Muscle layer of duodenum (tissue), 2 donors: Measurements from ENCODE around the gene TCP11.

Experiments
- H3K27ac ChIP-seq: one replicate; pipeline ENCODE4 v1.7.0; 2013; ENCODE audit warnings: mild to moderate bottlenecking, low read length
- H3K27me3 ChIP-seq: one replicate; pipeline ENCODE4 v1.7.0; 2013; ENCODE audit warnings: low read depth, mild to moderate bottlenecking, control low read depth, low read length
- H3K36me3 ChIP-seq, 2 donors: one replicate each; pipeline ENCODE4 v1.7.0; 2013; ENCODE audit warnings: low read length in 2 of 2, control low read depth in 1 of 2, mild to moderate bottlenecking in 1 of 2; ENCODE audit not compliant: insufficient read depth in 2 of 2, control insufficient read depth in 1 of 2
- H3K4me1 ChIP-seq, 2 donors: one replicate each; pipeline ENCODE4 v1.7.0; 2013; ENCODE audit warnings: low read length in 2 of 2, mild to moderate bottlenecking in 2 of 2, control low read depth in 1 of 2, moderate library complexity in 1 of 2; ENCODE audit not compliant: insufficient read depth in 2 of 2, control insufficient read depth in 1 of 2
- H3K4me3 ChIP-seq, 2 donors: one replicate each; pipeline ENCODE4 v1.7.0; 2013; ENCODE audit warnings: low read length in 2 of 2, low read depth in 1 of 2, mild to moderate bottlenecking in 1 of 2
- H3K9me3 ChIP-seq, 2 donors: one replicate each; pipeline ENCODE4 v1.7.0; 2013; ENCODE audit warnings: low read length in 2 of 2, control low read depth in 1 of 2, mild to moderate bottlenecking in 1 of 2; ENCODE audit not compliant: control insufficient read depth in 1 of 2
- donor health status: healthy.

Gene TCP11

DNA sequence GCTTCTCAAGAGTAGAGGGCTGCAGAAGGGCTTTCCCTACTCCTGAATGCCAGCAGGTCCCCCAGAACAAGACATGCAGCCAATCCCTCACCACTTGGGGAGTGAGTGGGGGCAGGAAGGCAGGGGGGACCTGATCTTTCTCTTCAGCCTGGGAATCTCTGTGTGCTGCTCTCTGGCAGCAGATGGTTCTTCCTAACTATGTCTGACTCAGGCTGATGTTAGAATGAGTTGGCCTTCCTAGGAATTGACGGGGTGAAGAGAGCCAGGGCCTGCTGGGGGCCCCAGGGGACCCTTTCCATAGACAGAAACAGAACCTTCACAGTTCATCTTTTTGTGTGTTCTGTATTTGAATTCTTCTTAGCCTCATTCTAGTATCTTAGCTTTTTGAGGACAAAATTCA is 29.0 kb upstream of the TCP11 start:
- H3K36me3 ChIP-seq, result no peaks in the 10 kb centered on the region

DNA sequence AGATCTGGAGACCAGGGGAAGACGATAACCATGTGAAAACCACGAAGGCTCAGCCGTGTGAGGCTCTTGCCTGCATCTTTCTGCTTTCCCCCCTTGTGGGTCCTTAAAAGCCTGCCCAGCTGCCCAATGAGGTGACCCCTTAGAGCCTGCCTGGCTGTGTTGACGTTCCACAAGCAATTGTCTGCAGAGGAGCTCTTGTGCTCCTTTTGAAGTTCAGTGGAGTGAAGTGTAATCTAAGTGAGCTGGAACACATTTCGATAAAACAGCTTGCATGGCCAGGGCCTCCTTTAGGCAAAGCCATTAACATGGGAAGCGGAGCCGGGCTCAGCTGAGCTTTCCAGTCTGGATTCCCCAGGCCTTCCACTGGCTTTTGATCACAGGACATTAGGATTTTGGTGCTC is 27.3 kb upstream of the TCP11 start:
- no peaks in the 10 kb centered on the region for H3K27me3 ChIP-seq
- H3K36me3 ChIP-seq, result no peaks in the 10 kb centered on the region
- H3K27ac ChIP-seq, result no peak overlapping the region
- H3K4me3 ChIP-seq, result no peak overlapping the region
- no peaks in the 10 kb centered on the region for H3K9me3 ChIP-seq
- no peaks in the 10 kb centered on the region for H3K4me1 ChIP-seq

More for the DNA sequence above, 29.0 kb upstream of the TCP11 start:
- H3K4me1 ChIP-seq, result no peaks in the 10 kb centered on the region
- H3K4me3 ChIP-seq, result no peak overlapping the region
- no peaks in the 10 kb centered on the region for H3K27me3 ChIP-seq
- H3K9me3 ChIP-seq, result no peaks in the 10 kb centered on the region
- H3K27ac ChIP-seq, result no peak overlapping the region

DNA sequence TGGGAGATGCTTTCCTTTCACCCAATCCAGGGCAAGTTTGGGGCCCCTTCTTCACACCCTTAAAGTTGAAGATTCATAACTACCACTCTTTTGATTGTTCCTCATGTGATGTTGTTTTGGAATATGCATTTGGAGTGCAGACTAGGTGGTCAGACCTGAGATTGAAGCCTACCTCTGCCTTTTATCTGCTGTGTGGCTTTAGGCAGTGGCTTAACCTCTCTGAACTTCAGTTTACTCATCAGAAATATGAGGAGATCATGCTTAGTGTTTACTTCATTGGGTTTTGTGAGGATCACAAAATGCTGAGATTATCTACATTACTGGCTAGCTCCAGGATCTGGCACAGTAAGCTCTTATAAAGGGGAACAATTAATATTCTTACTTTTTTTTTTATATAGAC is 26.4 kb upstream of the TCP11 start:
- Histone ChIP-seq H3K9me3 (no peaks in the 10 kb centered on the region), H3K4me1 (no peaks in the 10 kb centered on the region), H3K4me3 (no peak overlapping the region), H3K27me3 (no peaks in the 10 kb centered on the region), H3K36me3 (no peaks in the 10 kb centered on the region), H3K27ac (no peak overlapping the region)

DNA sequence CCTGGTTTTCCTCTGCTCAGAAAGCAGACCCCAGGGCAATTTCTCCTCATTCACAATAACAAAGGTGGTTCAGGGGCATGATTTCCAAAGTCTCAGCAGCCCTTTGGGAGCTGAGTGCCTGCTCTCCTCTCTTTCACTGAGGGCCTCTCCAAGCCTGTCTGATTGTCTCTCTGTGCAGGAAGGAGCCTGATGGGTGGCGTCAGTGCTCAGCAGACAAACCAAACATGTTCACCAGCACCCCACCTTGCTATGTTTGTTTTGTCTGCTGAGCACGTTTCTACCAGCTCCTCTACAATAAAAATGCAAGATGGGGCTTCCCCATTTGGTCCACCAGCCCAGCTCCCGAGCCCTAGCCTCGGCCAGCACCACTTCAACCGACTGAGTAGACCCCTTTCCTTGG is 25.4 kb upstream of the TCP11 start:
- H3K36me3 ChIP-seq, result no peaks in the 10 kb centered on the region
- no peaks in the 10 kb centered on the region for H3K4me1 ChIP-seq
- H3K4me3 ChIP-seq, result no peak overlapping the region
- no peaks in the 10 kb centered on the region for H3K27me3 ChIP-seq
- H3K9me3 ChIP-seq, result no peaks in the 10 kb centered on the region
- no peak overlapping the region for H3K27ac ChIP-seq

DNA sequence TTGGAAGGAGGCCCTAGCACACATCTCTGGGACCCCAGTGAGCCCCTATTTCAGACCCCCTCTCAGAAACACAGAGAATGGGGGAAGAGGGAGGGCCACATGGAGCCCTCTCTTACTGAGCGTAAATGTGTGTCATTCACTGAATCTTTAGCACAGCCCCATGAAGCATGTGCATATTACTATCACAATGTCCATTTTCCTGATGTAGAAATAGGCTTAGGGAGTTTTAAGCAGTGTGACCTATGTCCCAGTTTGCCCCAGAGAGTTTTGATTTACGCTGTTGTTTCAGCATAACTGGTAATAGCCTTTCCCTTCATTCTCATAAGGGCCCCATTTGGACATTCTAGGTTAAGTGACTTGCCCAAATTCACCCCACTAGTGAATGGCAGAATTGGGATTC is 25.0 kb upstream of the TCP11 start:
- H3K9me3 ChIP-seq, result no peaks in the 10 kb centered on the region
- no peak overlapping the region for H3K27ac ChIP-seq
- no peaks in the 10 kb centered on the region for H3K36me3 ChIP-seq
- H3K27me3 ChIP-seq, result no peaks in the 10 kb centered on the region
- H3K4me3 ChIP-seq, result no peak overlapping the region
- no peaks in the 10 kb centered on the region for H3K4me1 ChIP-seq

DNA sequence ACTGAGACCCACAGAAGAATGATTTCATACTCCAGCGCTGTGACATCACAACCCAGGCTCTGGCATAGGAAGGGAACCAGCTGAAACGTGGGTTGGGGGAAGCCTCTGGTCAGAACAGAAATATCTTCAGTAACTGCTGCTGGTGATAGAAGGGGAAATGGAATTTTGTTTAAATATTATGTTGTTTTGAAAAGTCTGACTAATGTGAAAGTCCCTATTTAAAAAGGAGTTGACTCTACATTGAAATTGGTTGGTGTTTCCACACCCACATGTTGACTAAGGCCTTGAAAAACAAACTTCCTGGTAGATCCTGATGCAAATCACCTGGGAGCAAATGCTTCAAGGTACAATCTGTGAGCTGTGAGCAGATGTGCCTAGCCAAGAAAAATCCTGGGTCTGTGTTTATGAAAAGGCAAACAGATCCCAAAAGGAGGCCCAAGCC is 24.5 kb upstream of the TCP11 start:
- H3K9me3 ChIP-seq, result no peaks in the 10 kb centered on the region
- no peaks in the 10 kb centered on the region for H3K4me1 ChIP-seq
- H3K27ac ChIP-seq, result no peak overlapping the region
- no peaks in the 10 kb centered on the region for H3K36me3 ChIP-seq
- H3K27me3 ChIP-seq, result no peaks in the 10 kb centered on the region
- no peak overlapping the region for H3K4me3 ChIP-seq

DNA sequence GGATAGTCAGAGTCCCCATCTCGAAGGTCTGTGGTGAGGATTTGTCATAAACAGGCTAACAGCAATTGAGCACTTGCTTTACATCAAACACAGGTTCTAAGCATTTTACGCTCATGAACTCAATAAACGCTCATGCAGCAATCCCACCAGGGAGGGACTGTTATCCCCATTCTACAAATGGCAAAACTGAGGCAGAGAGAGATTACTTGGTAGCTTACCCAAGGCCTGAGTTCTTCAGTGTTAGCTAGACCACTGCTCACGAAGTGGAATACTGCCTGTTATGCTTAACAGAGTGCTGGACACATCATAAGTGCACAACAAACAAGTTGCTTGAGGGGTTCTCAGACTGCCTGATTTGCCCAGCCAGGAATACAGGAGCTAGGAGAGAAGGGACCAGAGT is 23.7 kb upstream of the TCP11 start:
- Histone ChIP-seq H3K4me1 (no peaks in the 10 kb centered on the region), H3K9me3 (no peaks in the 10 kb centered on the region), H3K36me3 (no peaks in the 10 kb centered on the region), H3K27me3 (no peaks in the 10 kb centered on the region), H3K4me3 (no peak overlapping the region), H3K27ac (no peak overlapping the region)

DNA sequence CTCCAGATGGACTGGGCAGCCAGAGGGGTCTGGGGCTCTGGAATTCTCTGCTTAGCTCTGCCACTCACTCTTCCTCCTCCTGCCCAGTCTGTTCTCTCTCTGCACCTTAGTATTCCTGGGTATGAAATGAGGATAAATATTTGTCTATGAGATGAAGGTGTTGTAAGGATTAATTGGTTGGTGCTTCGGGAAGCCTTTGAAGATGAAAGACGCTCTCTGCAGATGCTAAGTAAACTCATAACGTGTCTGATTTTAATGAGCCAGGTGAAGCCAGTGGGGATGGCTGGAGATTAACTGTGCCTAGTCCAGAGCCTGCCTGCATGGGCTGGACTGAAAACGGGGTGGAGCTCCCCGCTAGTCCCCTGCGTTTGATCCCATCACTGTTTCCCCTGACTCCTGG is 23.1 kb upstream of the TCP11 start:
- no peaks in the 10 kb centered on the region for H3K27me3 ChIP-seq
- H3K27ac ChIP-seq, result no peak overlapping the region
- H3K4me1 ChIP-seq, result no peaks in the 10 kb centered on the region
- no peak overlapping the region for H3K4me3 ChIP-seq
- H3K36me3 ChIP-seq, result no peaks in the 10 kb centered on the region
- no peaks in the 10 kb centered on the region for H3K9me3 ChIP-seq

DNA sequence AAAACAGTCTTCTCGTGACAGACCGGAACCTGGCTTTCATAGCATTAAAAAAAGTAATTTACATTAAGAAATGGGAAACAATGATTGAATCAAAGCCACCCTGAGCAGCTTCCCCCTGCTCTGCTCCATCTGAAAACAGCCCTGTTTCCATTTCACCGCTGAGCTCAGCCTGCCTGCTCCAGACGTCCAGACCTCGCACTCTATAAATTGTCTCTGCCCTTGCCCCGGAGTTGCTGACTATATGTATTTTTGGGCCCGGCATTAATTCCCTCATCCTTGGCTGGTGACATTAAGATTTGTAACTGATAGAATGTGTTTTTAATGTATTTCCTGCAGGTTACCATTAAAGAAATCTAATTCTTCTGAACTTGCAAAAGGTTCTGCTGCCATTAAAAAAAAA is 22.7 kb upstream of the TCP11 start:
- no peak overlapping the region for H3K4me3 ChIP-seq
- no peaks in the 10 kb centered on the region for H3K36me3 ChIP-seq
- no peaks in the 10 kb centered on the region for H3K27me3 ChIP-seq
- no peaks in the 10 kb centered on the region for H3K4me1 ChIP-seq
- H3K9me3 ChIP-seq, result no peaks in the 10 kb centered on the region
- H3K27ac ChIP-seq, result no peak overlapping the region

DNA sequence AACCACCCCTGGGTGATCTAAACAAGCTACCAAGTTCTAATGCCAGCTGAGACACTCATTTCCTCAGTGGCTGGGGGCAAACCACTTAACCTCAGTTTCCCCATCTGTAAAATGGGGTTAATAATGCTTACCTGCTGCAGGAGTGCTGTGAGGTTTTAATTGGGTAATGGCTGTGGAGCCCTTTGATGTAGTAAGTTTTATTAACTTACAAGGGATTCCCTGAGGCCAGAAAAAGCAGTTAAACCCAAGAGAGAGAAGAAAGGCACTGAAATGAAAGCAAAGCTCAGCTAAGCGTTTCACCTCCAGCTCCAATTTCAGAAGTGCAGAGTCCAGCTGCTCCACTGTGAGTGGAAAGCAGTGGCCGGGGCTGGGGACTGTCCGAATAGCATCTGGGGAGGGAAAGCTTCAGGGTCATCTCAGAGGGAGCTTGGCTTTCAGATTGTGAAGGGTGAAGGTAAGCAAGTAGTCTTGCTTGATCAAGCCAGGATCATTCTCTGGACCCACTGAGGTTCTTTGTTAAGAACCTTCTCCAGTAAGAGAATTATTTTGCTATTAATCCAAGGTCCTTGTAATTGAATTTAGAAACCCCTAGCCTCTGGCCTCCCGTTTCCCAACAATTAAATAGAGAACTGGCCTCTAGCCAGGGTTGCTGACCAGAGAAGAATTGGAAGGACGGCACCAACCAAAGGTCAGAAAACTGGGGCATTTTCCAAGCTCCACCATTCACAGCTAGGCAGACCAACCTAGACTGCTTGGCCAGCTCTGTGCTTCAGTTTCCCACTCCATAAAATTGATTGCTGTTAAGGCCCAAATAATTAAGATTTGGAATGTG is 20.9 kb upstream of the TCP11 start:
- no peak overlapping the region for H3K27ac ChIP-seq
- no peaks in the 10 kb centered on the region for H3K4me1 ChIP-seq
- H3K9me3 ChIP-seq, result no peaks in the 10 kb centered on the region
- H3K36me3 ChIP-seq, result no peaks in the 10 kb centered on the region
- H3K4me3 ChIP-seq, result no peak overlapping the region
- H3K27me3 ChIP-seq, result no peaks in the 10 kb centered on the region

DNA sequence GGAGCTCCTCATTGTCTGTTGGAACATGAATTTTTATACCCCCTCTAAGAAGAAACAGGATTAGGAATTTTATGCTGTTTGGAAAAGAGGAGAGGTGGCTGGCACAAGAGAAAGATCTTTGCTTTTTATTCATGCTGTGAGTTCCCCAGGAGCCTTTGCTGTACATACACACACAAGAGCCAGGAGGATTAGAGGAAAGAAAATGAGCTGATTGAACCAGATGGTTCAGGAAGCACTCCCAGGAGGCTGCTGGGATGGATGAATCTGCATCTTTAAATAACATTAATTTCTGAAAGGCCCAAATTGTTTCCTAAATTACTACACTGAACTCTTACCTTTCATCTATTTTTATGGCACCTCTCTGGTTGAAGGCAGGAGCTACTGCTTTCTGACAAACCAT is 20.1 kb upstream of the TCP11 start:
- no peaks in the 10 kb centered on the region for H3K9me3 ChIP-seq
- no peaks in the 10 kb centered on the region for H3K4me1 ChIP-seq
- H3K4me3 ChIP-seq, result no peak overlapping the region
- no peaks in the 10 kb centered on the region for H3K27me3 ChIP-seq
- H3K36me3 ChIP-seq, result no peaks in the 10 kb centered on the region
- H3K27ac ChIP-seq, result no peak overlapping the region

DNA sequence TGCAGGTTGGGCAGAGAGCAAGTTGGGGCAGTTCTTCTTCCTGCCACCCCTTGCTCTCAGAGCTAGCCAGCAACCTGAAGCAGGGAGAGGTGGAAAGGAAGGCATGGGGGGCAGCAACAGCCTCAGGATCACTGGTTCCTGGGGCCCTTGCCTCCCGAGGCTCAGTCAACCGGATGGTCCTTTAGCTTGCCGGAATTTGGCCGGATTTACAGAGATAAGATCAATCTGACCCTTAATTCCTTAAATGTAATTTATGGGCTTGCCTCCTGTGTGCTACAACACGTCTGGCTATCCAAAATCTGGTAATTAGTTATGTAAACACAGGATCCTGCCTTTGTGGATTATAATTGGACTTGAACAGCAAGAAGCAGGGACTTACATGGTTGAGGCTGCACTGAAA is 19.5 kb upstream of the TCP11 start:
- H3K9me3 ChIP-seq, result no peaks in the 10 kb centered on the region
- H3K4me1 ChIP-seq, result no peaks in the 10 kb centered on the region
- no peaks in the 10 kb centered on the region for H3K36me3 ChIP-seq
- H3K4me3 ChIP-seq, result no peak overlapping the region
- no peak overlapping the region for H3K27ac ChIP-seq
- no peaks in the 10 kb centered on the region for H3K27me3 ChIP-seq
